GM04503 (cell line): ENCODE measurements around the gene MYO9A.
"Not testable (repeated sequence)": the region's sequence is repeated elsewhere in the genome, so short reads cannot be mapped to it uniquely, and the experiment has no call there.

ENCODE experiments used
- DNase-seq: peaks from one replicate; pipeline ENCODE4 v3.0.0-alpha.2; 2012; ENCODE audit warnings: low read depth

Gene MYO9A

GRCh38 chr15:72092691-72093090, 25.3 kb downstream of the MYO9A start:
- DNase-seq = no peak

GRCh38 chr15:72092006-72092405, 25.9 kb downstream of the MYO9A start:
- no peak for DNase-seq

GRCh38 chr15:72086920-72087648, 30.9 kb downstream of the MYO9A start:
- DNase-seq = no peak

- DNase-seq = no peak
Measured at GRCh38 chr15:72086010-72086697, 31.8 kb downstream of the MYO9A start.

GRCh38 chr15:72082176-72082575, 35.8 kb downstream of the MYO9A start:
- DNase-seq = no peak

- DNase-seq = no peak
Measured at GRCh38 chr15:72078887-72079286, 39.1 kb downstream of the MYO9A start.

GRCh38 chr15:72077950-72078349, 40.0 kb downstream of the MYO9A start:
- no peak for DNase-seq

GRCh38 chr15:72074335-72075060, 43.5 kb downstream of the MYO9A start:
- DNase-seq = no peak

- not testable (repeated sequence) for DNase-seq
Measured at GRCh38 chr15:72071448-72071825, 46.5 kb downstream of the MYO9A start.

- DNase-seq = no peak
Measured at GRCh38 chr15:72070817-72071447, 47.0 kb downstream of the MYO9A start.

GRCh38 chr15:72068856-72069255, 49.1 kb downstream of the MYO9A start:
- no peak for DNase-seq

- no peak for DNase-seq
Measured at GRCh38 chr15:72065801-72066200, 52.1 kb downstream of the MYO9A start.

GRCh38 chr15:72063186-72063585, 54.8 kb downstream of the MYO9A start:
- no peak for DNase-seq

- no peak for DNase-seq
Measured at GRCh38 chr15:72062319-72062718, 55.6 kb downstream of the MYO9A start.

- DNase-seq = no peak
Measured at GRCh38 chr15:72060687-72061250, 57.2 kb downstream of the MYO9A start.

GRCh38 chr15:72058585-72058984, 59.4 kb downstream of the MYO9A start:
- no peak for DNase-seq

GRCh38 chr15:72057548-72058091, 60.3 kb downstream of the MYO9A start:
- DNase-seq = no peak

- not testable (repeated sequence) for DNase-seq
Measured at GRCh38 chr15:72056217-72056616, 61.7 kb downstream of the MYO9A start.

GRCh38 chr15:72053297-72053696, 64.7 kb downstream of the MYO9A start:
- DNase-seq = not testable (repeated sequence)

- no peak for DNase-seq
Measured at GRCh38 chr15:72050700-72051099, 67.2 kb downstream of the MYO9A start.

GRCh38 chr15:72047020-72047419, 70.9 kb downstream of the MYO9A start:
- no peak for DNase-seq

GRCh38 chr15:72044956-72045355, 73.0 kb downstream of the MYO9A start:
- DNase-seq = no peak
